C4-2B (cell line): ENCODE results near the gene PAM16.

ENCODE experiments used
- CTCF ChIP-seq: fragments of 450-650 bp; conservative IDR thresholded peaks from 2 replicates; pipeline ENCODE4 v1.5.1; 2017; ENCODE audit warnings: mild to moderate bottlenecking
- ZFX ChIP-seq: fragments of 450-650 bp; IDR thresholded peaks from 2 replicates; pipeline ENCODE4 v1.6.1; 2017

GRCh38 chr16:4365615-4366014 lies 14.5 kb upstream of the PAM16 start:
- TF ChIP-seq CTCF (no peak), ZFX (no peak)
